Trophoblast cell (in vitro differentiated cells and primary cell): ENCODE data around the gene LRP1.

Experiments used
- DNase-seq, 2 donors: peaks; one replicate each; pipeline ENCODE4 v3.0.0-alpha.2; 2016
- H2AFZ ChIP-seq: 2 replicates; pipeline ENCODE4 v1.6.1; 2013; ENCODE audit warnings: low read length, moderate library complexity, mild to moderate bottlenecking; ENCODE audit not compliant: insufficient read depth, poor library complexity
- H2AK5ac ChIP-seq: 2 replicates; pipeline ENCODE4 v1.6.1; 2013; ENCODE audit warnings: mild to moderate bottlenecking, low read length
- H2BK120ac ChIP-seq: 2 replicates; pipeline ENCODE4 v1.6.1; 2013; ENCODE audit warnings: low read length, mild to moderate bottlenecking, moderate library complexity; ENCODE audit not compliant: insufficient read depth, poor library complexity
- H2BK12ac ChIP-seq: 2 replicates; pipeline ENCODE4 v1.6.1; 2013; ENCODE audit warnings: mild to moderate bottlenecking, low read length, moderate library complexity
- H2BK5ac ChIP-seq: 2 replicates; pipeline ENCODE4 v1.6.1; 2013; ENCODE audit warnings: low read length, low read depth, moderate library complexity, mild to moderate bottlenecking; ENCODE audit not compliant: poor library complexity
- H3K14ac ChIP-seq: 2 replicates; pipeline ENCODE4 v1.6.1; 2013; ENCODE audit warnings: mild to moderate bottlenecking, low read length
- H3K18ac ChIP-seq: 2 replicates; pipeline ENCODE4 v1.6.1; 2013; ENCODE audit warnings: mild to moderate bottlenecking, low read length
- H3K23ac ChIP-seq: 2 replicates; pipeline ENCODE4 v1.6.1; 2013; ENCODE audit warnings: low read length
- H3K27ac ChIP-seq: 2 replicates; pipeline ENCODE4 v1.5.1; 2013; ENCODE audit warnings: low read depth, mild to moderate bottlenecking, inconsistent platforms, low read length, moderate library complexity
- H3K27me3 ChIP-seq: 2 replicates; pipeline ENCODE4 v1.6.1; 2013; ENCODE audit warnings: inconsistent platforms, mild to moderate bottlenecking, low read length, moderate library complexity; ENCODE audit not compliant: insufficient read depth
- H3K36me3 ChIP-seq, 2 experiments: 1 replicate in 1 of 2; 2 replicates in 1 of 2; pipeline ENCODE4 v1.6.1; 2013; ENCODE audit warnings: low read length in 2 of 2, mild to moderate bottlenecking in 2 of 2, moderate library complexity in 1 of 2; ENCODE audit not compliant: insufficient read depth in 2 of 2, control insufficient read depth in 1 of 2
- H3K4ac ChIP-seq: 2 replicates; pipeline ENCODE4 v1.6.1; 2013; ENCODE audit warnings: low read depth, mild to moderate bottlenecking, low read length, moderate library complexity
- H3K4me1 ChIP-seq, 2 experiments: 1 replicate in 1 of 2; 2 replicates in 1 of 2; pipeline ENCODE4 v1.6.1; 2013; ENCODE audit warnings: low read length in 2 of 2, mild to moderate bottlenecking in 2 of 2, moderate library complexity in 1 of 2; ENCODE audit not compliant: insufficient read depth in 2 of 2, control insufficient read depth in 1 of 2
- H3K4me2 ChIP-seq: 2 replicates; pipeline ENCODE4 v1.6.1; 2013; ENCODE audit warnings: inconsistent platforms, mild to moderate bottlenecking, low read length, moderate library complexity
- H3K4me3 ChIP-seq: 2 replicates; pipeline ENCODE4 v1.5.1; 2013; ENCODE audit warnings: mild to moderate bottlenecking, low read depth, low read length, inconsistent platforms
- H3K79me1 ChIP-seq: one replicate; pipeline ENCODE4 v1.6.1; 2013; ENCODE audit warnings: low read length
- H3K79me2 ChIP-seq: 2 replicates; pipeline ENCODE4 v1.6.1; 2013; ENCODE audit warnings: low read length, mild to moderate bottlenecking; ENCODE audit not compliant: control insufficient read depth, insufficient read depth, poor library complexity
- H3K9ac ChIP-seq: 2 replicates; pipeline ENCODE4 v1.6.1; 2013; ENCODE audit warnings: mild to moderate bottlenecking, low read length
- H3K9me3 ChIP-seq: 2 replicates; pipeline ENCODE4 v1.6.1; 2013; ENCODE audit warnings: low read depth, mild to moderate bottlenecking, control low read depth, inconsistent platforms, low read length; ENCODE audit not compliant: insufficient read depth
- H4K12ac ChIP-seq: 2 replicates; pipeline ENCODE4 v1.6.1; 2013; ENCODE audit warnings: low read depth, mild to moderate bottlenecking, low read length, moderate library complexity
- H4K8ac ChIP-seq: 2 replicates; pipeline ENCODE4 v1.6.1; 2013; ENCODE audit warnings: low read depth, mild to moderate bottlenecking, low read length, moderate library complexity
- H4K91ac ChIP-seq: one replicate; pipeline ENCODE4 v1.6.1; 2013; ENCODE audit warnings: low read depth, mild to moderate bottlenecking, low read length, moderate library complexity
- WGBS: extraction: QIAGEN DNeasy Blood & Tissue Kit; methylation state at CpG from one replicate; pipeline ENCODE4 v1.1.7; 2013; ENCODE audit warnings: missing lambda C conversion rate; ENCODE audit not compliant: insufficient read length, insufficient coverage; ENCODE audit errors: extremely low coverage; 5-methylcytosine and 5-hydroxymethylcytosine counted together

LRP1 gene

GRCh38 chr12:57234571-57235016 is 106.3 kb downstream of the LRP1 start:
- Histone ChIP-seq H3K4ac (no peak overlapping the region), H2BK120ac (no peak overlapping the region), H3K9ac (no peak overlapping the region), H2AK5ac (no peak overlapping the region), H3K27me3 (peaks cover 36% of the 10 kb centered on the region), H3K23ac (no peak overlapping the region), H3K4me2 (no peak overlapping the region), H4K8ac (no peak overlapping the region), H3K18ac (no peak overlapping the region), H3K9me3 (peaks cover 12% of the 10 kb centered on the region), H3K4me3 (no peak overlapping the region), H2BK5ac (no peak overlapping the region), H4K91ac (no peak overlapping the region), H2AFZ (no peak overlapping the region), H3K4me1 (peaks cover 13 to 20% of the 10 kb centered on the region in 2 experiments), H3K27ac (no peak overlapping the region), H3K79me2 (peaks cover 13% of the 10 kb centered on the region), H3K36me3 (peaks cover 36 to 38% of the 10 kb centered on the region in 2 experiments), H4K12ac (no peak overlapping the region), H2BK12ac (no peak overlapping the region), H3K79me1 (peaks cover 10% of the 10 kb centered on the region), H3K14ac (no peak overlapping the region)
- DNase-seq = no peak
- no CpG with 5 or more reads among the region's 10 CpGs for WGBS

GRCh38 chr12:57235017-57235727 is 106.9 kb downstream of the LRP1 start:
- H3K4me1 ChIP-seq = peaks cover 17 to 20% of the 10 kb centered on the region in 2 experiments
- H3K27me3 ChIP-seq = peaks cover 42% of the 10 kb centered on the region
- H3K9ac ChIP-seq = no peak overlapping the region
- peaks cover 5% of the 10 kb centered on the region for H3K79me1 ChIP-seq
- no peak overlapping the region for H4K12ac ChIP-seq
- no peak overlapping the region for H2AK5ac ChIP-seq
- H3K9me3 ChIP-seq = peaks cover 12% of the 10 kb centered on the region
- no peak for DNase-seq
- no peak overlapping the region for H3K14ac ChIP-seq
- no peak overlapping the region for H2BK120ac ChIP-seq
- H2BK12ac ChIP-seq = no peak overlapping the region
- H3K23ac ChIP-seq = no peak overlapping the region
- H3K79me2 ChIP-seq = peaks cover 7% of the 10 kb centered on the region
- H3K27ac ChIP-seq = no peak overlapping the region
- peaks cover 36 to 38% of the 10 kb centered on the region in 2 experiments for H3K36me3 ChIP-seq
- H2BK5ac ChIP-seq = no peak overlapping the region
- H2AFZ ChIP-seq = no peak overlapping the region
- no peak overlapping the region for H3K4ac ChIP-seq
- H3K4me3 ChIP-seq = no peak overlapping the region
- H3K18ac ChIP-seq = no peak overlapping the region
- no CpG with 5 or more reads among the region's 26 CpGs for WGBS
- H4K91ac ChIP-seq = no peak overlapping the region
- no peak overlapping the region for H4K8ac ChIP-seq
- no peak overlapping the region for H3K4me2 ChIP-seq

GRCh38 chr12:57235728-57236131 is 107.4 kb downstream of the LRP1 start:
- H3K79me1 ChIP-seq = peaks cover under 1% of the 10 kb centered on the region
- H3K18ac ChIP-seq = no peak overlapping the region
- no peak overlapping the region for H2AK5ac ChIP-seq
- DNase-seq = no peak
- H3K79me2 ChIP-seq = peaks cover 2% of the 10 kb centered on the region
- H3K9me3 ChIP-seq = peaks cover 12% of the 10 kb centered on the region
- no peak overlapping the region for H3K4me2 ChIP-seq
- no peak overlapping the region for H3K4ac ChIP-seq
- no peak overlapping the region for H2BK12ac ChIP-seq
- H3K4me3 ChIP-seq = no peak overlapping the region
- H2BK120ac ChIP-seq = no peak overlapping the region
- no peak overlapping the region for H3K27ac ChIP-seq
- no peak overlapping the region for H3K9ac ChIP-seq
- H2BK5ac ChIP-seq = no peak overlapping the region
- no peak overlapping the region for H4K12ac ChIP-seq
- H4K91ac ChIP-seq = no peak overlapping the region
- H3K14ac ChIP-seq = no peak overlapping the region
- no CpG with 5 or more reads among the region's 8 CpGs for WGBS
- no peak overlapping the region for H4K8ac ChIP-seq
- no peak overlapping the region for H3K23ac ChIP-seq
- H3K36me3 ChIP-seq = peaks cover 36 to 37% of the 10 kb centered on the region in 2 experiments
- no peak overlapping the region for H2AFZ ChIP-seq
- peaks cover 47% of the 10 kb centered on the region for H3K27me3 ChIP-seq
- H3K4me1 ChIP-seq = peaks cover 16 to 20% of the 10 kb centered on the region in 2 experiments

- Histone ChIP-seq H2BK5ac (no peak overlapping the region), H4K91ac (no peak overlapping the region), H3K4ac (no peak overlapping the region), H2BK120ac (no peak overlapping the region), H3K4me1 (peaks cover 18 to 25% of the 10 kb centered on the region in 2 experiments), H3K4me3 (no peak overlapping the region), H2AK5ac (no peak overlapping the region), H3K23ac (no peak overlapping the region), H3K79me2 (peaks cover 2% of the 10 kb centered on the region), H3K9ac (no peak overlapping the region), H4K8ac (no peak overlapping the region), H3K27me3 (peaks cover 54% of the 10 kb centered on the region), H3K14ac (no peak overlapping the region), H2BK12ac (no peak overlapping the region), H3K27ac (no peak overlapping the region), H3K79me1 (no peaks in the 10 kb centered on the region), H3K9me3 (peaks cover 12% of the 10 kb centered on the region), H3K36me3 (peaks cover 33% of the 10 kb centered on the region in 2 experiments), H3K4me2 (no peak overlapping the region), H2AFZ (no peak overlapping the region), H3K18ac (no peak overlapping the region), H4K12ac (no peak overlapping the region)
- WGBS = no CpG with 5 or more reads among the region's 40 CpGs
- no peak for DNase-seq
Observed at GRCh38 chr12:57236201-57236924, 108.1 kb downstream of the LRP1 start.
